GM12875 (cell line): ENCODE measurements around the gene MAP9.
"Not testable (repeated sequence)": the region's sequence is repeated elsewhere in the genome, so short reads cannot be mapped to it uniquely, and the experiment has no call there.

ENCODE experiments used
- H3K4me3 ChIP-seq: one replicate; pipeline ENCODE4 v1.5.1; 2011; ENCODE audit warnings: low read depth, low read length, control low read depth
- CTCF ChIP-seq: IDR thresholded peaks from 2 replicates; pipeline ENCODE4 v1.5.1; 2011; ENCODE audit warnings: low read depth, mild to moderate bottlenecking, control low read depth, inconsistent platforms, low read length, moderate library complexity, borderline replicate concordance; ENCODE audit not compliant: insufficient read depth

The MAP9 gene

GRCh38 chr4:155322782-155323181, 54.0 kb downstream of the MAP9 start:
- no peak overlapping the region for H3K4me3 ChIP-seq
- TF ChIP-seq CTCF = no peak

- no peak for TF ChIP-seq CTCF
- no peak overlapping the region for H3K4me3 ChIP-seq
Observed at GRCh38 chr4:155321006-155321405, 55.8 kb downstream of the MAP9 start.

GRCh38 chr4:155319516-155319915, 57.2 kb downstream of the MAP9 start:
- H3K4me3 ChIP-seq = no peak overlapping the region
- TF ChIP-seq CTCF = no peak

- not testable (repeated sequence) for H3K4me3 ChIP-seq
Observed at GRCh38 chr4:155312027-155312426, 64.7 kb downstream of the MAP9 start.

- TF ChIP-seq CTCF = no peak
- H3K4me3 ChIP-seq = no peak overlapping the region
Observed at GRCh38 chr4:155307731-155308277, 69.0 kb downstream of the MAP9 start.

GRCh38 chr4:155305619-155306018, 71.1 kb downstream of the MAP9 start:
- H3K4me3 ChIP-seq = no peak overlapping the region
- TF ChIP-seq CTCF = no peak

- no peak overlapping the region for H3K4me3 ChIP-seq
- TF ChIP-seq CTCF = no peak
Observed at GRCh38 chr4:155304375-155304774, 72.4 kb downstream of the MAP9 start.

GRCh38 chr4:155299103-155299502, 77.7 kb downstream of the MAP9 start:
- TF ChIP-seq CTCF = no peak

More at GRCh38 chr4:155299103-155299502, 77.7 kb downstream of the MAP9 start:
- no peak overlapping the region for H3K4me3 ChIP-seq
